ENCODE results near the gene C11orf24.

The C11orf24 gene

DNA sequence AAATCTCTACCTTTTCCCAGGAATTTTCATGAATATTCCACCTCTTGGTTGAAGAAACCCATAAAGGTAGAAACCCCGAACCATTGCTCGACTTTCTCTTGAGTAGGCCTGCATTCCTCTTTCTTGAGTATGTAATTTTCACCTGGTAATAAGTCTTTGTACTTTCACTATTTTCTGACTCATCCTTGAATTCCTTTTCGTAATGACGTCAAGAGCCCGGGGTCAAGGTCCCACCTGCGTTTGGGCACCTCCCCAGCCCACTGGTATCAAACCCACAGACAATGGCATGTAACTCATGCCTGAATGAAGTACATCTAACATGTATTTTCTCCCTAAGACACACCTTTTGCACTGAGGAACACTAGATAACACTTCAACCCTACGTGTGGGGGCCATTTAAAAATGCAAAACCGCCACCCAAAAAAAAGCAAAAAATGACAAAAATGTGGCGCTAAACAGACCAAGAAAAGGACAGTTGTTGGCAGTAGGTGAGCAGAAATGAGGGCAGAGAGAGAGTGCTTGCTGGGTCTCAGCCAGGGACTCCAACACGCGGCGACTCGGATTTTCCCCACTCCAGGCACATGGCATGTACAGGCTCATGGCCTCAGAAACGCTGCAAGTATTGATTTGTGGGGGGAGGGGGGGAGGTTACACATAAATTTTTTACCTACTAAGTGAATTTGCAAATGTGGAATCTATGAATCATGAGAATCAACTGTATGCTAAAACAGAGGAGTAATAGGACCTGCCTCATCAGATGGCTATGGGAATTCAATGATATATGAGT lies 4.1 kb upstream of the C11orf24 start:
- TF ChIP-seq, protein P1, sequence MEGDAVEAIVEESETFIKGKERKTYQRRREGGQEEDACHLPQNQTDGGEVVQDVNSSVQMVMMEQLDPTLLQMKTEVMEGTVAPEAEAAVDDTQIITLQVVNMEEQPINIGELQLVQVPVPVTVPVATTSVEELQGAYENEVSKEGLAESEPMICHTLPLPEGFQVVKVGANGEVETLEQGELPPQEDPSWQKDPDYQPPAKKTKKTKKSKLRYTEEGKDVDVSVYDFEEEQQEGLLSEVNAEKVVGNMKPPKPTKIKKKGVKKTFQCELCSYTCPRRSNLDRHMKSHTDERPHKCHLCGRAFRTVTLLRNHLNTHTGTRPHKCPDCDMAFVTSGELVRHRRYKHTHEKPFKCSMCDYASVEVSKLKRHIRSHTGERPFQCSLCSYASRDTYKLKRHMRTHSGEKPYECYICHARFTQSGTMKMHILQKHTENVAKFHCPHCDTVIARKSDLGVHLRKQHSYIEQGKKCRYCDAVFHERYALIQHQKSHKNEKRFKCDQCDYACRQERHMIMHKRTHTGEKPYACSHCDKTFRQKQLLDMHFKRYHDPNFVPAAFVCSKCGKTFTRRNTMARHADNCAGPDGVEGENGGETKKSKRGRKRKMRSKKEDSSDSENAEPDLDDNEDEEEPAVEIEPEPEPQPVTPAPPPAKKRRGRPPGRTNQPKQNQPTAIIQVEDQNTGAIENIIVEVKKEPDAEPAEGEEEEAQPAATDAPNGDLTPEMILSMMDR (IDR thresholded peaks at IDR 0.05) = no peak
- TF ChIP-seq ZFX (IDR thresholded peaks at IDR 0.05; ENCODE audit: borderline replicate concordance) = no peak
- H3K27ac ChIP-seq = no peak overlapping the region

DNA sequence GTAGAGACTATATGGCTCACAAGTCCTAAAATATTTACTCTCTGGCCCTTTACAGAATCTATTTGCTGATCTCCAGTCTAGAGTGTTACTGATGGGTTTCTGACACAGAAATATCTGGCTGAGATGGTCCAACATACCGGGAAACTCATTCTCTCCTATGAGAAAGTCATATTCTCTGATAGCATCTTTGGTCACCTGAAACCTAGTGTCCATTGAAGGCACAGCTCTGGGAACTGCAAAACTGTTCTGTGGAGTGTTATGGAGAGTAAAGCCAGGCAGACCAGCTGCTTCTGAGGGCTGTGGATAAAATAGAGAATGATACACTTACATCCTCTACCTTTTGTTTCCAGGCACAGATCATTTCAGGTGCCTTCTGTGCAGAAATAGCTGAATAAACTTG lies 2.5 kb upstream of the C11orf24 start:
- no peak overlapping the region for H3K27ac ChIP-seq
- TF ChIP-seq, protein P1 (IDR thresholded peaks at IDR 0.05) = no peak
- no peak for TF ChIP-seq ZFX (IDR thresholded peaks at IDR 0.05; ENCODE audit: borderline replicate concordance)

- no peak overlapping the region for H3K27ac ChIP-seq
- no peak for TF ChIP-seq ZFX (IDR thresholded peaks at IDR 0.05; ENCODE audit: borderline replicate concordance)
- TF ChIP-seq, protein P1 (IDR thresholded peaks at IDR 0.05) = no peak
These were observed 1.4 kb upstream of the C11orf24 start for GRCh38 chr11:68273026-68273738.

DNA sequence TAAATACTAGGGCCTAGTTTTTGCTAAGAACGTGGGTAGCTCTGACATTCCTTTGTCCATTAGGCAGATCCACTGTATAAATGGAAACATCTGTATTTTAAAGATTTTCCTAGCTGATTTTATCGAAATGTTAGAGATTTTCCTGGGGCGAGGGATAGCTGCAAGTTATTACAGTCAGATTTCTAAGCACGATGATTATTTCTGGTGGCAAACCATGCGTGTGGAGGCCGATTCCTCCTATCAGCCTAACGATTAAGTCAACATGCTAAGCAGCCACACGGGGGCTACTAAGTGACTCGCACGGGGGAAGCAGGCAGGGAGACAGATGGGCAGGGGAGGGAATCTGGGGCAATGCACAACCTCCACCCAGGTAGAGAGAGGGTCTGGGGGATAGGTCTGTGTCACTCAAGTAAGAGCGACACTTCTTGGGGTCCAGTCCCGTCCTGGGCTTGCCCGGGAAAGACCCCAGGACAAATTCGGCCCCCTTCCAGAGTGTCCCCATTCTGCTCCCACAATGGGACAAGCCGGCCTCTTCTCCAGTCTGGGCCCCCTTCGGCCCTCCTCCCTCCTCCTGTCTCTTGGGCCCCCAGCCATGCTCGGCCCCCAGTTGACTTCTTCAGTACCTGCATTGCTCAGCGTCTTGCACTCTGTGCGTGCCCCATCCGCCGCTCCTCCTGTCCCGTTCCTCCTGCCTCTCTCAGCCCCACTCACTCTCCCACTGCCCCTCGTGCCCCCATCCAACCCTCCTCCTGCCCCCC lies 571 bp downstream of the C11orf24 start:
- peak overlapping the region; percentile 73 for H3K27ac ChIP-seq
- TF ChIP-seq, protein P1 (IDR thresholded peaks at IDR 0.05) = peak; percentile 54
- no peak for TF ChIP-seq ZFX (IDR thresholded peaks at IDR 0.05; ENCODE audit: borderline replicate concordance)

DNA sequence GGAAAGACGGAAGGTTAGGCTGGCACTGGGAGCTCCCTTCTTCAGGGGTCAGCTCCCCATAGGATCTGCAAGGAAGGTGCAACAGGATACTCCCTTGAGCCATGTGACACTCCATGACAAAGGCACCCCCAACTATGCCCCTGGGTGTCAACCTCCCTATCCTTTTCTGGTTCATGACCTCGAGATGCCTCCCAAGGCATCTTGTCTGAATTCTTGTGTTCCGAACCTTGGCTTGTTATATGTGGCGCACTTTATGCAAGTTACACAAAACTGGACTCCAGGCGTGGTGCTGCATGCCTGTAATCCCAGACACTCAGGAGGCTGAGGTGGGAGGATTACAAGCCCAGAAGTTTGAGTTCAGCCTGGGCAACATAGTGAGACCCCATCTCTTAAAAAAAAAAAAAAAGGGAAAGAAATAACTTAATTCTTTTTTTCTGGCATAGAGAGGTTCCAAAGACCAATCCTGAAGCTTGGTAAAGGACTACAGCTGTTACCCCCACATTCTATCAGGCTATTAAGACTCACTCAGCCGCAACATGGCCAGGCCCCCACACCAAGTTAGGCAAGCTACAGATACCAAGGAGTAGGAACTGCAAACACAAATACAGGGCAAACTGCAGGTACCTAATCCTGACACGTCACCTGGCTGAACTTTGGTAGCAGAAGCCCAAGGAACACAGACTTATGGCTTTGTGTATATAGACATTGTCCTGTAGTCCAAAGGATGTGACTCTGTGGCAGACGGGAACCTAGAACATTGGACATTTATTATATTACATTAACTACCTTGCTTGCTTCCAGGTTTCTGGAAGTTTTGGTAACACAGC lies 1.4 kb downstream of the C11orf24 start:
- TF ChIP-seq, protein P1 (IDR thresholded peaks at IDR 0.05) = no peak
- TF ChIP-seq ZFX (IDR thresholded peaks at IDR 0.05; ENCODE audit: borderline replicate concordance) = no peak
- H3K27ac ChIP-seq = peak overlapping the region; percentile 73

- no peak for TF ChIP-seq ZFX (IDR thresholded peaks at IDR 0.05; ENCODE audit: borderline replicate concordance)
- TF ChIP-seq, protein P1 (IDR thresholded peaks at IDR 0.05) = no peak
- no peak overlapping the region for H3K27ac ChIP-seq
These were observed 2.2 kb downstream of the C11orf24 start for GRCh38 chr11:68269414-68270081.
